NB4 (cell line): ENCODE results near the gene USP3.

Experiments used
- POLR2A ChIP-seq: IDR thresholded peaks from 2 replicates; pipeline ENCODE4 v1.6.1; 2011; ENCODE audit warnings: mild to moderate bottlenecking; ENCODE audit not compliant: insufficient read length; ENCODE audit errors: extremely low read depth
- TF ChIP-seq, protein P1 (sequence below): IDR thresholded peaks from 2 replicates; pipeline ENCODE4 v1.6.1; 2011; ENCODE audit warnings: low read depth, low read length
- TF ChIP-seq, protein P2 (sequence below): IDR thresholded peaks from one replicate; pipeline ENCODE4 v1.5.1; 2012; ENCODE audit warnings: low read depth, low read length

DNA sequence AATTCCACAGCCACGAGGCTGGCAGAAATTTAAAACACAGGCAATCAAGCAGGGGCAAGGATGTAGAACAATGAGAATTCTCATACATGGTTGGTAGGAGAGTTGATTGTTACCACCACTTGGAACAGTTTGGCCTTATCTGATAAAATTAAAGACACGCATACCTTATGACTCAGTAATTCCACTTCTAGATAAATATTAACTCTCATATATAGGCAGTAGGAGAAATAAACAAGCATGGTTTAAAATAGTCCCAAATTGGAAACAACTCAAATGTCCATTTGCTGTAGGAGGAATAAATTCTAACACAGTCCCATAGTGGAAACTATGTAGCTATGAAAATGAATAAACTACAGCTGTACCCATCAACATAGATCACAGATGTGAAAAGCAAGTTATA lies 42.3 kb upstream of the USP3 start:
- TF ChIP-seq, protein P1, sequence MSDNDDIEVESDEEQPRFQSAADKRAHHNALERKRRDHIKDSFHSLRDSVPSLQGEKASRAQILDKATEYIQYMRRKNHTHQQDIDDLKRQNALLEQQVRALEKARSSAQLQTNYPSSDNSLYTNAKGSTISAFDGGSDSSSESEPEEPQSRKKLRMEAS: no peak
- TF ChIP-seq, protein P2, sequence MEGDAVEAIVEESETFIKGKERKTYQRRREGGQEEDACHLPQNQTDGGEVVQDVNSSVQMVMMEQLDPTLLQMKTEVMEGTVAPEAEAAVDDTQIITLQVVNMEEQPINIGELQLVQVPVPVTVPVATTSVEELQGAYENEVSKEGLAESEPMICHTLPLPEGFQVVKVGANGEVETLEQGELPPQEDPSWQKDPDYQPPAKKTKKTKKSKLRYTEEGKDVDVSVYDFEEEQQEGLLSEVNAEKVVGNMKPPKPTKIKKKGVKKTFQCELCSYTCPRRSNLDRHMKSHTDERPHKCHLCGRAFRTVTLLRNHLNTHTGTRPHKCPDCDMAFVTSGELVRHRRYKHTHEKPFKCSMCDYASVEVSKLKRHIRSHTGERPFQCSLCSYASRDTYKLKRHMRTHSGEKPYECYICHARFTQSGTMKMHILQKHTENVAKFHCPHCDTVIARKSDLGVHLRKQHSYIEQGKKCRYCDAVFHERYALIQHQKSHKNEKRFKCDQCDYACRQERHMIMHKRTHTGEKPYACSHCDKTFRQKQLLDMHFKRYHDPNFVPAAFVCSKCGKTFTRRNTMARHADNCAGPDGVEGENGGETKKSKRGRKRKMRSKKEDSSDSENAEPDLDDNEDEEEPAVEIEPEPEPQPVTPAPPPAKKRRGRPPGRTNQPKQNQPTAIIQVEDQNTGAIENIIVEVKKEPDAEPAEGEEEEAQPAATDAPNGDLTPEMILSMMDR: no peak
- TF ChIP-seq POLR2A: no peak
